ENCODE data around the gene PRDX5.

PRDX5 gene

GRCh38 chr11:64317961-64318765 is at the start of gene PRDX5:
TSS of gene PRDX5 (plus strand) at chr11:64318121. CDS start at chr11:64318216, 95 bp downstream.
- Histone ChIP-seq H3K4me1 (ENCODE audit: control insufficient read depth, insufficient read depth, low read length, unreplicated experiment) (peaks cover 15% of the 10 kb centered on the region), H3K4me3 (ENCODE audit: low read depth, low read length) (peak within 1 kb of the TSS; percentile 93), H3K79me2 (ENCODE audit: control insufficient read depth, insufficient read depth, low read length, unreplicated experiment) (peaks cover 18% of the 10 kb centered on the region), H2AFZ (ENCODE audit: low read length, unreplicated experiment) (peak within 1 kb of the TSS; percentile 87), H3K27me3 (ENCODE audit: insufficient read depth, low read length) (no peaks in the 10 kb centered on the region), H3K36me3 (ENCODE audit: insufficient read depth, low read length) (no peaks in the 10 kb centered on the region), H3K27ac (ENCODE audit: low read depth, low read length) (peak within 1 kb of the TSS; percentile 95)

GRCh38 chr11:64268893-64269539 is 48.9 kb upstream of the PRDX5 start:
- peak overlapping the region; percentile 51 for H2AFZ ChIP-seq (ENCODE audit: low read length, unreplicated experiment)
- H3K4me3 ChIP-seq (ENCODE audit: low read depth, low read length): peak overlapping the region; percentile 86
- H3K79me2 ChIP-seq (ENCODE audit: control insufficient read depth, insufficient read depth, low read length, unreplicated experiment): peaks cover 6% of the 10 kb centered on the region
- H3K27ac ChIP-seq (ENCODE audit: low read depth, low read length): peak overlapping the region; percentile 91
- H3K36me3 ChIP-seq (ENCODE audit: insufficient read depth, low read length): no peaks in the 10 kb centered on the region
- peaks cover 23% of the 10 kb centered on the region for H3K4me1 ChIP-seq (ENCODE audit: control insufficient read depth, insufficient read depth, low read length, unreplicated experiment)
- H3K27me3 ChIP-seq (ENCODE audit: insufficient read depth, low read length): no peaks in the 10 kb centered on the region

GRCh38 chr11:64269540-64270220 is 48.2 kb upstream of the PRDX5 start:
- Histone ChIP-seq H3K27me3 (ENCODE audit: insufficient read depth, low read length) (no peaks in the 10 kb centered on the region), H3K79me2 (ENCODE audit: control insufficient read depth, insufficient read depth, low read length, unreplicated experiment) (peaks cover 6% of the 10 kb centered on the region), H3K27ac (ENCODE audit: low read depth, low read length) (peak overlapping the region; percentile 91), H3K4me3 (ENCODE audit: low read depth, low read length) (peak overlapping the region; percentile 86), H2AFZ (ENCODE audit: low read length, unreplicated experiment) (peak overlapping the region; percentile 51), H3K4me1 (ENCODE audit: control insufficient read depth, insufficient read depth, low read length, unreplicated experiment) (peaks cover 23% of the 10 kb centered on the region), H3K36me3 (ENCODE audit: insufficient read depth, low read length) (no peaks in the 10 kb centered on the region)

- Histone ChIP-seq H3K27me3 (ENCODE audit: insufficient read depth, low read length) (no peaks in the 10 kb centered on the region), H3K36me3 (ENCODE audit: insufficient read depth, low read length) (no peaks in the 10 kb centered on the region), H3K4me1 (ENCODE audit: control insufficient read depth, insufficient read depth, low read length, unreplicated experiment) (peaks cover 11% of the 10 kb centered on the region), H3K4me3 (ENCODE audit: low read depth, low read length) (no peak overlapping the region), H3K27ac (ENCODE audit: low read depth, low read length) (no peak overlapping the region), H2AFZ (ENCODE audit: low read length, unreplicated experiment) (no peak overlapping the region), H3K79me2 (ENCODE audit: control insufficient read depth, insufficient read depth, low read length, unreplicated experiment) (peaks cover 6% of the 10 kb centered on the region)
Measured at GRCh38 chr11:64275031-64275800, 42.7 kb upstream of the PRDX5 start.

GRCh38 chr11:64275841-64276240 is 42.1 kb upstream of the PRDX5 start:
- no peaks in the 10 kb centered on the region for H3K27me3 ChIP-seq (ENCODE audit: insufficient read depth, low read length)
- H3K79me2 ChIP-seq (ENCODE audit: control insufficient read depth, insufficient read depth, low read length, unreplicated experiment): peaks cover 6% of the 10 kb centered on the region
- H3K4me3 ChIP-seq (ENCODE audit: low read depth, low read length): no peak overlapping the region
- H3K4me1 ChIP-seq (ENCODE audit: control insufficient read depth, insufficient read depth, low read length, unreplicated experiment): peaks cover 11% of the 10 kb centered on the region
- no peaks in the 10 kb centered on the region for H3K36me3 ChIP-seq (ENCODE audit: insufficient read depth, low read length)
- no peak overlapping the region for H3K27ac ChIP-seq (ENCODE audit: low read depth, low read length)
- no peak overlapping the region for H2AFZ ChIP-seq (ENCODE audit: low read length, unreplicated experiment)

GRCh38 chr11:64276653-64277431 is 41.1 kb upstream of the PRDX5 start:
- Histone ChIP-seq H3K27ac (ENCODE audit: low read depth, low read length) (no peak overlapping the region), H3K27me3 (ENCODE audit: insufficient read depth, low read length) (no peaks in the 10 kb centered on the region), H3K36me3 (ENCODE audit: insufficient read depth, low read length) (no peaks in the 10 kb centered on the region), H3K4me1 (ENCODE audit: control insufficient read depth, insufficient read depth, low read length, unreplicated experiment) (peaks cover 11% of the 10 kb centered on the region), H3K4me3 (ENCODE audit: low read depth, low read length) (no peak overlapping the region), H2AFZ (ENCODE audit: low read length, unreplicated experiment) (no peak overlapping the region), H3K79me2 (ENCODE audit: control insufficient read depth, insufficient read depth, low read length, unreplicated experiment) (peaks cover 6% of the 10 kb centered on the region)

GRCh38 chr11:64278576-64279190 is 39.2 kb upstream of the PRDX5 start:
- peaks cover 6% of the 10 kb centered on the region for H3K4me1 ChIP-seq (ENCODE audit: control insufficient read depth, insufficient read depth, low read length, unreplicated experiment)
- H3K4me3 ChIP-seq (ENCODE audit: low read depth, low read length): no peak overlapping the region
- H3K36me3 ChIP-seq (ENCODE audit: insufficient read depth, low read length): no peaks in the 10 kb centered on the region
- no peak overlapping the region for H3K27ac ChIP-seq (ENCODE audit: low read depth, low read length)
- H2AFZ ChIP-seq (ENCODE audit: low read length, unreplicated experiment): no peak overlapping the region
- no peaks in the 10 kb centered on the region for H3K27me3 ChIP-seq (ENCODE audit: insufficient read depth, low read length)
- peaks cover 6% of the 10 kb centered on the region for H3K79me2 ChIP-seq (ENCODE audit: control insufficient read depth, insufficient read depth, low read length, unreplicated experiment)

GRCh38 chr11:64281957-64282770 is 35.8 kb upstream of the PRDX5 start:
- Histone ChIP-seq H2AFZ (ENCODE audit: low read length, unreplicated experiment) (no peak overlapping the region), H3K4me1 (ENCODE audit: control insufficient read depth, insufficient read depth, low read length, unreplicated experiment) (no peaks in the 10 kb centered on the region), H3K27ac (ENCODE audit: low read depth, low read length) (no peak overlapping the region), H3K27me3 (ENCODE audit: insufficient read depth, low read length) (no peaks in the 10 kb centered on the region), H3K79me2 (ENCODE audit: control insufficient read depth, insufficient read depth, low read length, unreplicated experiment) (peaks cover 12% of the 10 kb centered on the region), H3K4me3 (ENCODE audit: low read depth, low read length) (no peak overlapping the region), H3K36me3 (ENCODE audit: insufficient read depth, low read length) (no peaks in the 10 kb centered on the region)

- Histone ChIP-seq H3K4me1 (ENCODE audit: control insufficient read depth, insufficient read depth, low read length, unreplicated experiment) (no peaks in the 10 kb centered on the region), H3K27me3 (ENCODE audit: insufficient read depth, low read length) (no peaks in the 10 kb centered on the region), H3K79me2 (ENCODE audit: control insufficient read depth, insufficient read depth, low read length, unreplicated experiment) (peaks cover 12% of the 10 kb centered on the region), H3K27ac (ENCODE audit: low read depth, low read length) (no peak overlapping the region), H3K4me3 (ENCODE audit: low read depth, low read length) (peak overlapping the region; percentile 49; the same call in 1 of the 2 replicates), H2AFZ (ENCODE audit: low read length, unreplicated experiment) (no peak overlapping the region), H3K36me3 (ENCODE audit: insufficient read depth, low read length) (no peaks in the 10 kb centered on the region)
Measured at GRCh38 chr11:64283092-64283491, 34.8 kb upstream of the PRDX5 start.

Data from ACC112 (cell line).